ENCODE data around the gene GGTA1.

DNA sequence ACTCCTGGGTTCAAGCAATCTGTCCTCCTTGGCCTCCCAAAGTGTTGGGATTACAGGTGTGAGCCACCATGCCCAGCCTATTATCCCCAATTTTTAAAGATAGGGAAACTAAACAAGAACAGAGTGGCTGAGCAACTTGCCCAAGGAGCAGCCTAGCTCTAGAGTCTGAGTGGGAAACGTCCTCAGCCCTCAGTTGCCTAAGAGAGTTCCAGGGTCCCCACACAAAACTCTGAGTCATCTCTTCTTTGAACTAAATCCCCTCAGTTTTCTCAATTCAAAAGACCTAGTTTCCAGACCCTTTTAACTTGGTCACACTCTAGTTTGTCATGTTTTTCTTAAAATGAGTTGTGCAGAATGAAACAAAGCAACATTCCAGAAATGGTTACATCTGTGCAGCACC is 33.5 kb downstream of the GGTA1 start:
- TF ChIP-seq, protein P1, sequence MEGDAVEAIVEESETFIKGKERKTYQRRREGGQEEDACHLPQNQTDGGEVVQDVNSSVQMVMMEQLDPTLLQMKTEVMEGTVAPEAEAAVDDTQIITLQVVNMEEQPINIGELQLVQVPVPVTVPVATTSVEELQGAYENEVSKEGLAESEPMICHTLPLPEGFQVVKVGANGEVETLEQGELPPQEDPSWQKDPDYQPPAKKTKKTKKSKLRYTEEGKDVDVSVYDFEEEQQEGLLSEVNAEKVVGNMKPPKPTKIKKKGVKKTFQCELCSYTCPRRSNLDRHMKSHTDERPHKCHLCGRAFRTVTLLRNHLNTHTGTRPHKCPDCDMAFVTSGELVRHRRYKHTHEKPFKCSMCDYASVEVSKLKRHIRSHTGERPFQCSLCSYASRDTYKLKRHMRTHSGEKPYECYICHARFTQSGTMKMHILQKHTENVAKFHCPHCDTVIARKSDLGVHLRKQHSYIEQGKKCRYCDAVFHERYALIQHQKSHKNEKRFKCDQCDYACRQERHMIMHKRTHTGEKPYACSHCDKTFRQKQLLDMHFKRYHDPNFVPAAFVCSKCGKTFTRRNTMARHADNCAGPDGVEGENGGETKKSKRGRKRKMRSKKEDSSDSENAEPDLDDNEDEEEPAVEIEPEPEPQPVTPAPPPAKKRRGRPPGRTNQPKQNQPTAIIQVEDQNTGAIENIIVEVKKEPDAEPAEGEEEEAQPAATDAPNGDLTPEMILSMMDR (IDR thresholded peaks at IDR 0.05), result no peak
- no peak for TF ChIP-seq POLR2A (IDR thresholded peaks at IDR 0.05)
- TF ChIP-seq POLR2AphosphoS5 (IDR thresholded peaks at IDR 0.05), result no peak

All from sigmoid colon (tissue), 4 donors.